ENCODE results near the gene CASK. TPM values are rescaled to one million over a fixed set of nuclear protein-coding genes. Genes with fewer than 3 reads are reported as not detected.

The CASK gene

GRCh38 chrX:41468647-41469323 is 454.6 kb downstream of the CASK start:
- Histone ChIP-seq H3K9ac (ENCODE audit: low read length) (no peak overlapping the region), H2BK15ac (replicated peaks; ENCODE audit: low read depth) (no peak overlapping the region), H3K79me2 (ENCODE audit: control insufficient read depth, insufficient read depth, low read length) (no peaks in the 10 kb centered on the region), H3K4me3 (ENCODE audit: low read length) (no peak overlapping the region), H2AK5ac (ENCODE audit: low read length) (no peak overlapping the region), H3K4me2 (ENCODE audit: low read length) (no peak overlapping the region), H3K4ac (ENCODE audit: low read depth, low read length) (no peak overlapping the region), H3K23ac (ENCODE audit: low read length) (no peak overlapping the region), H3K79me1 (ENCODE audit: low read length) (no peaks in the 10 kb centered on the region), H3K4me1 (ENCODE audit: control insufficient read depth, low read depth, low read length) (no peaks in the 10 kb centered on the region), H2BK120ac (ENCODE audit: low read depth, low read length) (no peak overlapping the region), H2BK5ac (ENCODE audit: low read length) (no peak overlapping the region), H3K27me3 (ENCODE audit: insufficient read depth, low read length, poor library complexity) (no peaks in the 10 kb centered on the region), H3K27ac (ENCODE audit: low read depth, low read length) (no peak overlapping the region), H4K8ac (ENCODE audit: low read depth, low read length) (no peak overlapping the region), H3K36me3 (ENCODE audit: control insufficient read depth, insufficient read depth, low read length) (no peaks in the 10 kb centered on the region), H4K5ac (ENCODE audit: low read length) (no peak overlapping the region), H3K56ac (ENCODE audit: low read length) (no peak overlapping the region), H3K18ac (ENCODE audit: low read length) (no peak overlapping the region)
- no peak for DNase-seq
- WGBS (ENCODE audit: extremely low coverage, insufficient coverage, low lambda C conversion rate), result no CpG with 5 or more reads among the region's 3 CpGs

Small RNAs within 50 kb of the gene (small RNA-seq; reads per million reads assigned to genes)
- gene AL353691.2 (ENCODE audit: insufficient read depth), result not detected
- gene RN7SL144P (ENCODE audit: insufficient read depth), result not detected
- not detected for gene RNU6-1321P (ENCODE audit: insufficient read depth)
- gene RNU6-202P (ENCODE audit: insufficient read depth), result not detected
